OCI-LY3 (cell line): Measurements from ENCODE around the gene VCL.
A peak's percentile ranks its signal among the peaks of the same experiment; 100 is the strongest.

Experiments
- H2AFZ ChIP-seq: fragments of 200-600, 300-600 bp; shearing (Covaris generic); 2 replicates; pipeline ENCODE4 v1.6.0; 2014; ENCODE audit warnings: antibody characterized with exemption, low read depth, low read length
- H3K27ac ChIP-seq: fragments of 200-600, 300-600 bp; sonication (generic); 2 replicates; pipeline ENCODE4 v1.5.1; 2014; ENCODE audit warnings: mild to moderate bottlenecking, low read length, moderate library complexity, mixed read lengths
- H3K27me3 ChIP-seq: fragments of 200-600, 300-600 bp; sonication (generic); 2 replicates; pipeline ENCODE4 v1.6.1; 2014; ENCODE audit warnings: low read depth, low read length, mixed read lengths
- H3K36me3 ChIP-seq: fragments of 200-600, 300-600 bp; sonication (generic); replicated peaks from 2 replicates; pipeline ENCODE3; 2014; ENCODE audit warnings: low read depth, low read length, mixed read lengths
- H3K4me1 ChIP-seq: fragments of 300-600, 200-600 bp; sonication (generic); 2 replicates; pipeline ENCODE4 v1.6.1; 2014; ENCODE audit warnings: low read length, mixed read lengths
- H3K4me2 ChIP-seq: fragments of 200-600, 300-600 bp; sonication (generic); 2 replicates; pipeline ENCODE4 v1.6.1; 2014; ENCODE audit warnings: low read length, mixed read lengths
- H3K4me3 ChIP-seq: fragments of 300-600, 200-600 bp; sonication (generic); 2 replicates; pipeline ENCODE4 v1.5.1; 2014; ENCODE audit warnings: antibody characterized with exemption, mild to moderate bottlenecking, low read length, moderate library complexity
- H3K79me2 ChIP-seq: fragments of 300-600, 200-600 bp; shearing (Covaris generic); 2 replicates; pipeline ENCODE4 v1.6.1; 2014; ENCODE audit warnings: mild to moderate bottlenecking, low read length, mixed read lengths
- H3K9ac ChIP-seq: fragments of 300-600, 200-600 bp; shearing (Covaris generic); 2 replicates; pipeline ENCODE4 v1.6.0; 2014; ENCODE audit warnings: mild to moderate bottlenecking, low read length, moderate library complexity
- H3K9me3 ChIP-seq: fragments of 200-600, 300-600 bp; shearing (Covaris generic); 2 replicates; pipeline ENCODE4 v1.6.1; 2014; ENCODE audit warnings: low read length, mixed read lengths; ENCODE audit not compliant: insufficient read depth
- H4K20me1 ChIP-seq: fragments of 200-600, 300-600 bp; sonication (generic); 2 replicates; pipeline ENCODE4 v1.6.1; 2016; ENCODE audit warnings: low read length, mixed read lengths; ENCODE audit not compliant: insufficient read depth
- CTCF ChIP-seq: fragments of 200-600, 300-600 bp; sonication (generic); IDR thresholded peaks from 2 replicates; pipeline ENCODE4 v1.5.1; 2014; ENCODE audit warnings: antibody characterized with exemption, low read length, low read depth
- EZH2phosphoT487 ChIP-seq: fragments of 200-600 bp; shearing (Covaris generic); IDR thresholded peaks from 2 replicates; pipeline ENCODE4 v1.6.1; 2018; ENCODE audit warnings: antibody characterized with exemption, mixed run types, low read depth

Gene VCL

DNA sequence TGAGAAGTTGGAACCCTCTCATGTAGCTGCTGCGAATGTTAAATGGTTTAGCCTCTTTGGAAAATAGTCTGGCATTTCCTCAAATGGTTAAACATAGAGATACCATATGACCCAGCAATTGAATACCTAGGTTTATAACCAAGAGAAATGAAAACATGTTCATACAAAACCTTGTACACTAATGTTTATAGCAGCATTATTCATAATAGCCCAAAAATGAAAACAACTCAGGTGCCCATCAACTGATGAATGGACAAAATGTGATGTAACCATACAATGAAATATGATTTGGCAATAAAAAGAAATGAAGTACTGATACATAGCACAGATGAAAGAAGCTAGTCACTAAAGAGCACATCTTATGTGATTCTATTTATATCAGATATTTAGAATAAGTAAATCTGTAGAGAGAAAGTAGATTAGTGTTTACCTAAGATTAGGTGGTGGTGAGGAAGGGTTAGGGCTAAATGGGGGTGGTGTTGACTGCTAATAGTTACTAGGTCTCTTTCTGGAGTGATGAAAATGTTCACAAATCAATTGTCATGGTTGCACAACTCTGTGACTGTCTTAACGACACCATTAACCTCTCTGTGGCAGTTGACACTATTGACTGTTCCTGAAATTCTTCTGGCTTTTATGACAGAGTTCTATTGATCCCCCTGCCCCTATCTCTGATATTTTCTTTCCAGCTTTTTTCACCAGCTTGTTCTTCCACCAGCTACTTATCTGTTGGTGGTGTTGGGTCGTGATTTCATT, 35.2 kb downstream of the VCL start:
- Histone ChIP-seq H4K20me1 (no peaks in the 10 kb centered on the region), H3K27me3 (no peaks in the 10 kb centered on the region), H3K36me3 (no peaks in the 10 kb centered on the region), H3K9me3 (no peaks in the 10 kb centered on the region), H3K79me2 (no peaks in the 10 kb centered on the region), H3K9ac (no peak overlapping the region), H3K4me3 (no peak overlapping the region), H2AFZ (no peak overlapping the region), H3K4me1 (peaks cover 11% of the 10 kb centered on the region), H3K27ac (no peak overlapping the region), H3K4me2 (no peak overlapping the region)
- TF ChIP-seq CTCF: no peak
- TF ChIP-seq EZH2phosphoT487: no peak

GRCh38 chr10:74033702-74034101, 35.8 kb downstream of the VCL start:
- no peak overlapping the region for H3K9ac ChIP-seq
- H4K20me1 ChIP-seq: no peaks in the 10 kb centered on the region
- no peak overlapping the region for H3K27ac ChIP-seq
- H3K4me3 ChIP-seq: no peak overlapping the region
- peaks cover 11% of the 10 kb centered on the region for H3K4me1 ChIP-seq
- H3K36me3 ChIP-seq: no peaks in the 10 kb centered on the region
- no peaks in the 10 kb centered on the region for H3K79me2 ChIP-seq
- no peak for TF ChIP-seq CTCF
- no peak overlapping the region for H3K4me2 ChIP-seq
- no peaks in the 10 kb centered on the region for H3K27me3 ChIP-seq
- no peak overlapping the region for H2AFZ ChIP-seq
- no peaks in the 10 kb centered on the region for H3K9me3 ChIP-seq

DNA sequence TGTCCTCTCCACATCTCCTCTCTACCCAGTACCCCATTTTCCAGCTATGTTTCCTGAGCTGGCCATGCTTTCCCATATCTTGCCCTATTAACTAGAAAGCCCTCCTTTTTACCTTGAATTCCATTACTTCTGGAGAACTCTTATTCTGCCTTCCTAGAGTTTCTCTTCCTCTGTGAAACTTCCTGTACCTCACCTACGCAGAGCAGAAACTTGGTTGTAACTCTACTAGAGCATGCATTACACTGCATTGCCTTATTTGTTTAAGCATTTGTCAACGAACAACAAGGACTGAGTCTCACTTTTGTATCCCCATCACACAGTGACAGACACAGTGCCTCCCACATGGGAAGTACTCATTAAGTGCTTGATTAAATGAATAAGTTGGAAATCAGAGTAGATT, 36.4 kb downstream of the VCL start:
- H2AFZ ChIP-seq: no peak overlapping the region
- TF ChIP-seq EZH2phosphoT487 (no peak), CTCF (no peak)
- H3K4me1 ChIP-seq: peaks cover 11% of the 10 kb centered on the region
- H3K27ac ChIP-seq: no peak overlapping the region
- H3K27me3 ChIP-seq: no peaks in the 10 kb centered on the region
- H4K20me1 ChIP-seq: no peaks in the 10 kb centered on the region
- no peak overlapping the region for H3K4me3 ChIP-seq
- peak overlapping the region; percentile 31; the same call in 1 of the 2 replicates for H3K4me2 ChIP-seq
- no peaks in the 10 kb centered on the region for H3K79me2 ChIP-seq
- no peak overlapping the region for H3K9ac ChIP-seq
- no peaks in the 10 kb centered on the region for H3K36me3 ChIP-seq
- no peaks in the 10 kb centered on the region for H3K9me3 ChIP-seq

DNA sequence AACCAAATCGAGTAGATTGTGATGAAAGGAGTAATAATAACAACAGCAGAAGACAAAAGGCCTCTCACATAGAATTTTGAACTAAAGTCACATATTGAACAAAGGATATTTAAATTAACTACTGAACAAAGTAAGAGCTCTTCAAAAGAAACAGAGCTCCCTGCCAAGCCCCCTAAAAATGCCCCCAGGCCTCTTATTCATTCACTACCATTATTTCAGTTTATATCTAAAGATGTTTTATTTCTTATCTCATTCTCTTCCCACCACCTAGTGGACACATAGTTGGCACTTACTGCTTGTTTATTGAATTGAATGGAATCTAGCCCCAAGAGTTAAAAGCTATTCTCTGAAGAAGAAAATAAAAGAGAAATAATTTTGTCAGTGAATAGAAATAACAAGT, 37.4 kb downstream of the VCL start:
- H3K27ac ChIP-seq: no peak overlapping the region
- H3K79me2 ChIP-seq: no peaks in the 10 kb centered on the region
- no peaks in the 10 kb centered on the region for H3K27me3 ChIP-seq
- H4K20me1 ChIP-seq: no peaks in the 10 kb centered on the region
- H3K9me3 ChIP-seq: no peaks in the 10 kb centered on the region
- H3K4me1 ChIP-seq: peaks cover 11% of the 10 kb centered on the region
- H3K4me3 ChIP-seq: no peak overlapping the region
- H3K4me2 ChIP-seq: no peak overlapping the region
- TF ChIP-seq EZH2phosphoT487 (no peak), CTCF (peak; percentile 11; the same call in 1 of the 2 replicates)
- no peaks in the 10 kb centered on the region for H3K36me3 ChIP-seq
- no peak overlapping the region for H2AFZ ChIP-seq
- no peak overlapping the region for H3K9ac ChIP-seq
